Right ventricle myocardium superior (tissue), 1 donor: ENCODE results near the gene NEDD4L. TPM values are rescaled to one million over a fixed set of nuclear protein-coding genes. Genes with fewer than 3 reads are reported as not detected.

Source experiments
- ATAC-seq: fragments of 200-7000 bp; cut with Tn5 transposase; one replicate; pipeline ENCODE4 v1.9.1; 2020; ENCODE audit warnings: mild to moderate bottlenecking; ENCODE audit not compliant: poor library complexity
- DNase-seq: peaks from one replicate; pipeline ENCODE4 v3.0.0-alpha.2; 2020
- intact Hi-C: fragments of 100-400 bp; cut with DNase I; formaldehyde crosslinking; loops from one replicate; pipeline ENCODE4 v1.11.2; 2022
- total RNA-seq: library from RNA; stranded (reverse); fragmentation: NEBNext Ultra II Directional; extraction: Animal tissue kit (Norgen Biotek cat#: 25700); gene quantifications from one replicate; pipeline ENCODE4 v1.2.1, GENCODE V29; 2021
- donor health status: DM: no; HTN: yes; CAD: no; lungs with severe emphysema.

NEDD4L gene
- total RNA-seq, 1 donor from 2014 or later = 51.4 TPM

- peak; percentile 38 for ATAC-seq
- intact Hi-C loops = no loop called here
- no peak for DNase-seq
Measured at GRCh38 chr18:58208207-58208932, 164.3 kb downstream of the NEDD4L start.

- DNase-seq (no peak), ATAC-seq (no peak)
- intact Hi-C loops = no loop called here
Measured at GRCh38 chr18:58209326-58209725, 165.3 kb downstream of the NEDD4L start.

GRCh38 chr18:58211510-58211909, 167.5 kb downstream of the NEDD4L start:
- DNase-seq (no peak), ATAC-seq (no peak)
- intact Hi-C loops = no loop called here

- DNase-seq = no peak
- no peak for ATAC-seq
- intact Hi-C loops = no loop called here
Measured at GRCh38 chr18:58212274-58212673, 168.2 kb downstream of the NEDD4L start.

- no peak for DNase-seq
- intact Hi-C loops = no loop called here
- no peak for ATAC-seq
Measured at GRCh38 chr18:58213440-58213839, 169.4 kb downstream of the NEDD4L start.

- DNase-seq (no peak), ATAC-seq (no peak)
- intact Hi-C loops = no loop called here
Measured at GRCh38 chr18:58215011-58215410, 171.0 kb downstream of the NEDD4L start.

- intact Hi-C loops = no loop called here
- no peak for DNase-seq
Measured at GRCh38 chr18:58216071-58216481, 172.1 kb downstream of the NEDD4L start.

GRCh38 chr18:58217052-58217451, 173.0 kb downstream of the NEDD4L start:
- DNase-seq = no peak
- intact Hi-C loops = no loop called here
- no peak for ATAC-seq

More at GRCh38 chr18:58216071-58216481, 172.1 kb downstream of the NEDD4L start:
- ATAC-seq = peak; percentile 62

- DNase-seq (no peak), ATAC-seq (no peak)
- intact Hi-C loops = no loop called here
Measured at GRCh38 chr18:58218117-58218516, 174.1 kb downstream of the NEDD4L start.

GRCh38 chr18:58221060-58221725, 177.2 kb downstream of the NEDD4L start:
- ATAC-seq = no peak
- DNase-seq = no peak
- intact Hi-C loops = no loop called here

- DNase-seq (no peak), ATAC-seq (no peak)
- intact Hi-C loops = no loop called here
Measured at GRCh38 chr18:58222432-58223125, 178.6 kb downstream of the NEDD4L start.

GRCh38 chr18:58223717-58224424, 179.8 kb downstream of the NEDD4L start:
- DNase-seq (no peak), ATAC-seq (peak; percentile 87)
- intact Hi-C loops = no loop called here

GRCh38 chr18:58224425-58224750, 180.4 kb downstream of the NEDD4L start:
- DNase-seq (no peak), ATAC-seq (no peak)
- intact Hi-C loops = no loop called here

GRCh38 chr18:58225101-58225500, 181.1 kb downstream of the NEDD4L start:
- ATAC-seq (no peak), DNase-seq (no peak)
- intact Hi-C loops = no loop called here

- intact Hi-C loops = no loop called here
- DNase-seq (no peak), ATAC-seq (no peak)
Measured at GRCh38 chr18:58226429-58226828, 182.4 kb downstream of the NEDD4L start.

- intact Hi-C loops = no loop called here
- no peak for ATAC-seq
- no peak for DNase-seq
Measured at GRCh38 chr18:58227361-58227930, 183.4 kb downstream of the NEDD4L start.

GRCh38 chr18:58228176-58228575, 184.2 kb downstream of the NEDD4L start:
- intact Hi-C loops = no loop called here
- DNase-seq = no peak
- peak; percentile 10 for ATAC-seq

GRCh38 chr18:58228762-58229161, 184.7 kb downstream of the NEDD4L start:
- intact Hi-C loops = no loop called here
- no peak for ATAC-seq
- no peak for DNase-seq

GRCh38 chr18:58229162-58229561, 185.1 kb downstream of the NEDD4L start:
- DNase-seq (no peak), ATAC-seq (no peak)
- intact Hi-C loops = no loop called here
